IMR-90 (cell line): ENCODE measurements around the gene ZNF584. TPM values are rescaled to one million over a fixed set of nuclear protein-coding genes. Genes with fewer than 3 reads are reported as not detected.

ENCODE experiments used
- ATAC-seq: fragments of 200-7000 bp; cut with Tn5 transposase; 2 replicates; pipeline ENCODE4 v1.9.1; 2020; ENCODE audit warnings: low read depth, mild to moderate bottlenecking, moderate library complexity
- BruUV-seq: library from RNA; stranded (reverse); fragments of 400-500 nt; replicated peaks from 2 replicates; lab custom pipeline; 2021; lab: Mats Ljungman, UMichigan
- CTCF ChIA-PET: fragments of 300-600 bp; formaldehyde crosslinking; extraction: SDS; loops from one replicate; lab custom pipeline; 2021; ENCODE audit warnings: antibody characterized with exemption; lab: Yijun Ruan, JAX
- POLR2A ChIA-PET: fragments of 300-600 bp; sonication (Branson Sonifier 250); formaldehyde crosslinking; loops from one replicate; lab custom pipeline; 2022; ENCODE audit warnings: antibody characterized with exemption; ENCODE audit not compliant: unreplicated experiment; lab: Charles Lee
- DNase-seq: peaks from one replicate; pipeline ENCODE4 v3.0.0; 2013
- H2AFZ ChIP-seq: replicated peaks from 2 replicates; pipeline ENCODE3; 2013; ENCODE audit warnings: low read length, mild to moderate bottlenecking; ENCODE audit not compliant: poor library complexity
- H2AK5ac ChIP-seq: 2 replicates; pipeline ENCODE4 v1.6.1; 2013; ENCODE audit warnings: low read depth, low read length, inconsistent platforms
- H2AK9ac ChIP-seq: replicated peaks from 2 replicates; pipeline ENCODE3; 2013; ENCODE audit warnings: mild to moderate bottlenecking, low read depth, low read length, moderate library complexity; ENCODE audit not compliant: poor library complexity
- H2BK120ac ChIP-seq: 2 replicates; pipeline ENCODE4 v1.6.1; 2013; ENCODE audit warnings: low read depth, low read length, inconsistent platforms
- H2BK15ac ChIP-seq: 3 replicates; pipeline ENCODE4 v1.6.1; 2013; ENCODE audit warnings: low read depth, low read length, inconsistent platforms
- H2BK20ac ChIP-seq: 2 replicates; pipeline ENCODE4 v1.6.1; 2013; ENCODE audit warnings: low read depth, mild to moderate bottlenecking, inconsistent platforms, low read length, moderate library complexity
- H2BK5ac ChIP-seq: 2 replicates; pipeline ENCODE4 v1.6.1; 2013; ENCODE audit warnings: mild to moderate bottlenecking, low read depth, low read length, inconsistent platforms; ENCODE audit not compliant: poor library complexity, severe bottlenecking
- H3K14ac ChIP-seq: replicated peaks from 2 replicates; pipeline ENCODE4 v1.6.1; 2013; ENCODE audit warnings: low read depth, low read length, inconsistent platforms
- H3K18ac ChIP-seq: 2 replicates; pipeline ENCODE4 v1.6.1; 2013; ENCODE audit warnings: low read depth, low read length, control low read depth
- H3K23ac ChIP-seq: 2 replicates; pipeline ENCODE4 v1.6.1; 2013; ENCODE audit warnings: low read depth, low read length, inconsistent platforms
- H3K27ac ChIP-seq: 2 replicates; pipeline ENCODE4 v1.5.1; 2013; ENCODE audit warnings: mild to moderate bottlenecking, control low read depth, low read length; ENCODE audit not compliant: insufficient read depth
- H3K27me3 ChIP-seq: 2 replicates; pipeline ENCODE4 v1.6.1; 2013; ENCODE audit warnings: low read length; ENCODE audit not compliant: control insufficient read depth, insufficient read depth
- H3K36me3 ChIP-seq: 2 replicates; pipeline ENCODE4 v1.6.1; 2013; ENCODE audit warnings: low read length, mixed read lengths; ENCODE audit not compliant: control insufficient read depth, insufficient read depth
- H3K4ac ChIP-seq: 2 replicates; pipeline ENCODE4 v1.6.1; 2013; ENCODE audit warnings: low read depth, low read length, inconsistent platforms
- H3K4me1 ChIP-seq: 2 replicates; pipeline ENCODE4 v1.6.1; 2013; ENCODE audit warnings: low read length, mixed read lengths; ENCODE audit not compliant: control insufficient read depth, insufficient read depth
- H3K4me2 ChIP-seq: 2 replicates; pipeline ENCODE4 v1.6.1; 2013; ENCODE audit warnings: low read depth, mild to moderate bottlenecking, control low read depth, low read length, moderate library complexity
- H3K4me3 ChIP-seq: 2 replicates; pipeline ENCODE4 v1.5.1; 2013; ENCODE audit warnings: low read depth, mild to moderate bottlenecking, control low read depth, low read length, moderate library complexity; ENCODE audit not compliant: insufficient read depth
- H3K56ac ChIP-seq: 2 replicates; pipeline ENCODE4 v1.6.1; 2013; ENCODE audit warnings: low read length, inconsistent platforms; ENCODE audit not compliant: insufficient read depth; ENCODE audit errors: extremely low read depth
- H3K79me1 ChIP-seq, 2 experiments: 2 replicates each; pipeline ENCODE4 v1.6.1; 2013; ENCODE audit warnings: low read length in 2 of 2, inconsistent platforms in 1 of 2, low read depth in 1 of 2
- H3K9ac ChIP-seq: 2 replicates; pipeline ENCODE4 v1.6.1; 2013; ENCODE audit warnings: low read depth, low read length, control low read depth
- H3K9me1 ChIP-seq: 2 replicates; pipeline ENCODE4 v1.6.1; 2013; ENCODE audit warnings: low read length, inconsistent platforms; ENCODE audit not compliant: insufficient read depth
- H3K9me3 ChIP-seq: 2 replicates; pipeline ENCODE4 v1.6.1; 2013; ENCODE audit warnings: low read length; ENCODE audit not compliant: control insufficient read depth, insufficient read depth
- H4K20me1 ChIP-seq: 2 replicates; pipeline ENCODE4 v1.6.1; 2013; ENCODE audit warnings: low read length, inconsistent platforms; ENCODE audit not compliant: insufficient read depth
- H4K5ac ChIP-seq: 2 replicates; pipeline ENCODE4 v1.6.1; 2013; ENCODE audit warnings: mild to moderate bottlenecking, low read depth, low read length, control low read depth
- H4K8ac ChIP-seq, 2 experiments: 2 replicates each; pipeline ENCODE4 v1.6.1; 2013; ENCODE audit warnings: low read depth in 2 of 2, low read length in 2 of 2, control low read depth in 1 of 2, inconsistent platforms in 1 of 2
- H4K91ac ChIP-seq: 2 replicates; pipeline ENCODE4 v1.6.1; 2013; ENCODE audit warnings: low read depth, low read length, inconsistent platforms; ENCODE audit not compliant: insufficient read depth
- CHD1 ChIP-seq: IDR thresholded peaks from 2 replicates; pipeline ENCODE4 v1.6.1; 2012; ENCODE audit warnings: low read depth, low read length, improper control_type of control experiment
- CTCF ChIP-seq: conservative IDR thresholded peaks from 2 replicates; pipeline ENCODE4 v1.5.1; 2012; ENCODE audit warnings: mild to moderate bottlenecking, low read depth, low read length, improper control_type of control experiment
- ELK1 ChIP-seq: fragments of 150-350 bp; IDR thresholded peaks from 2 replicates; pipeline ENCODE4 v1.6.1; 2016; ENCODE audit warnings: low read depth, mild to moderate bottlenecking, low read length, moderate library complexity, borderline replicate concordance
- FOS ChIP-seq: fragments of 150-350 bp; IDR thresholded peaks from 2 replicates; pipeline ENCODE4 v1.6.1; 2016; ENCODE audit warnings: low read depth, low read length
- MXI1 ChIP-seq: IDR thresholded peaks from 2 replicates; pipeline ENCODE4 v1.6.1; 2012; ENCODE audit warnings: low read depth, mild to moderate bottlenecking, low read length, moderate library complexity, borderline replicate concordance
- POLR2A ChIP-seq: IDR thresholded peaks from 2 replicates; pipeline ENCODE4 v1.6.1; 2012; ENCODE audit warnings: mild to moderate bottlenecking, low read depth, low read length
- RCOR1 ChIP-seq: IDR thresholded peaks from 2 replicates; pipeline ENCODE4 v1.6.1; 2012; ENCODE audit warnings: mild to moderate bottlenecking, low read length, improper control_type of control experiment; ENCODE audit not compliant: insufficient replicate concordance
- RFX5 ChIP-seq: IDR thresholded peaks from 2 replicates; pipeline ENCODE4 v1.8.0; 2012; ENCODE audit warnings: low read depth, mild to moderate bottlenecking, low read length, moderate library complexity
- WGBS, 2 experiments: methylation state at CpG; one replicate each; pipeline versions ENCODE4 v1.1.5 to v1.1.7; 2013; ENCODE audit warnings: missing lambda C conversion rate in 2 of 2; ENCODE audit not compliant: insufficient read length in 1 of 2; ENCODE audit errors: extremely low coverage in 2 of 2; 5-methylcytosine and 5-hydroxymethylcytosine counted together
- dilution Hi-C: fragments of 300-500 bp; cut with HindIII; formaldehyde crosslinking; loops from one replicate; pipeline ENCODE4 v1.14.3; 2018; ENCODE audit warnings: low sequenced_read_pairs; ENCODE audit not compliant: unreplicated experiment
- in situ Hi-C: fragments of 300-500 bp; cut with MboI; formaldehyde crosslinking; loops from 3 replicates; pipeline ENCODE4 v1.14.3; 2019; ENCODE audit warnings: low sequenced_read_pairs, inconsistent platforms, mixed read lengths
- intact Hi-C: fragments of 100-400 bp; cut with micrococcal nuclease; formaldehyde crosslinking; loops from 2 replicates; pipeline ENCODE4 v1.10.0; 2022
- polyA plus RNA-seq, 3 experiments: library from polyadenylated mRNA; depleted of rRNA; stranded (reverse); fragments of >200 nt; gene quantifications; 2 replicates each; pipeline ENCODE4 v1.2.3, GENCODE V29; 2012; ENCODE audit warnings: low replicate concordance in 1 of 3
- total RNA-seq: library from RNA; depleted of rRNA; stranded (reverse); fragments of >200 nt; gene quantifications from 2 replicates; pipeline ENCODE4 v1.2.3, GENCODE V29; 2012

ZNF584 gene
- total and polyA plus RNA-seq, 2 of the 4 experiments (the other 2 are of a cell fraction) = 11.6 to 15.4 TPM

GRCh38 chr19:58428617-58429016 is 20.2 kb downstream of the ZNF584 start:
- dilution Hi-C loops (no loop called here), intact Hi-C loops (no loop called here), in situ Hi-C loops (no loop called here)
- H4K20me1 ChIP-seq = no peaks in the 10 kb centered on the region
- H3K18ac ChIP-seq = no peak overlapping the region
- no peak overlapping the region for H4K8ac ChIP-seq
- CTCF ChIA-PET = no interaction called here
- no peak overlapping the region for H3K14ac ChIP-seq
- no peak overlapping the region for H2BK20ac ChIP-seq
- no peak overlapping the region for H2AK5ac ChIP-seq
- peaks cover 70% of the 10 kb centered on the region for H3K9me3 ChIP-seq
- no peak overlapping the region for H3K27ac ChIP-seq
- H4K91ac ChIP-seq = no peak overlapping the region
- H3K9me1 ChIP-seq = no peaks in the 10 kb centered on the region
- no peak overlapping the region for H3K56ac ChIP-seq
- ATAC-seq = no peak
- no peak overlapping the region for H2BK15ac ChIP-seq
- H3K4me2 ChIP-seq = no peak overlapping the region
- no peak overlapping the region for H2BK120ac ChIP-seq
- POLR2A ChIA-PET = no interaction called here
- H2BK5ac ChIP-seq = no peak overlapping the region
- H3K4ac ChIP-seq = no peak overlapping the region
- no peak overlapping the region for H2AK9ac ChIP-seq
- H3K4me1 ChIP-seq = no peaks in the 10 kb centered on the region
- H2AFZ ChIP-seq = no peak overlapping the region
- no CpG with 5 or more reads among the region's 1 CpG for WGBS, 2 experiments
- peaks cover 26% of the 10 kb centered on the region for H3K36me3 ChIP-seq
- no peak for TF ChIP-seq CTCF
- TF ChIP-seq RFX5 = no peak
- no peak for TF ChIP-seq POLR2A
- no peak for TF ChIP-seq FOS
- TF ChIP-seq CHD1 = no peak
- no peak for TF ChIP-seq RCOR1
- no peak for TF ChIP-seq ELK1
- no peak for TF ChIP-seq MXI1
- H3K9ac ChIP-seq = no peak overlapping the region
- DNase-seq = no peak
- no peak overlapping the region for H4K5ac ChIP-seq
- no peaks in the 10 kb centered on the region for H3K27me3 ChIP-seq
- BruUV-seq = no TSS peak
- no peak overlapping the region for H3K23ac ChIP-seq
- H3K79me1 ChIP-seq = no peaks in the 10 kb centered on the region; a peak in 1 of 4 replicates
- no peak overlapping the region for H3K4me3 ChIP-seq
